KOPT-K1 (cell line): ENCODE measurements around the gene PRAMEF8.
"Not testable (repeated sequence)": the region's sequence is repeated elsewhere in the genome, so short reads cannot be mapped to it uniquely, and the experiment has no call there.

Experiments
- H3K27ac ChIP-seq: fragments of 200-600 bp; sonication (generic); 2 replicates; pipeline ENCODE4 v1.5.1; 2016; ENCODE audit warnings: antibody characterized with exemption, mild to moderate bottlenecking, low read depth, low read length; ENCODE audit not compliant: poor library complexity, severe bottlenecking
- H3K36me3 ChIP-seq: fragments of 200-600 bp; sonication (generic); 2 replicates; pipeline ENCODE4 v1.5.1; 2017; ENCODE audit warnings: antibody characterized with exemption, mild to moderate bottlenecking, low read length, moderate library complexity; ENCODE audit not compliant: insufficient read depth
- H3K9me3 ChIP-seq: fragments of 200-600 bp; sonication (generic); 2 replicates; pipeline ENCODE4 v1.5.1; 2017; ENCODE audit warnings: antibody characterized with exemption, low read length, mild to moderate bottlenecking; ENCODE audit not compliant: insufficient read depth, poor library complexity, severe bottlenecking

Gene PRAMEF8

DNA sequence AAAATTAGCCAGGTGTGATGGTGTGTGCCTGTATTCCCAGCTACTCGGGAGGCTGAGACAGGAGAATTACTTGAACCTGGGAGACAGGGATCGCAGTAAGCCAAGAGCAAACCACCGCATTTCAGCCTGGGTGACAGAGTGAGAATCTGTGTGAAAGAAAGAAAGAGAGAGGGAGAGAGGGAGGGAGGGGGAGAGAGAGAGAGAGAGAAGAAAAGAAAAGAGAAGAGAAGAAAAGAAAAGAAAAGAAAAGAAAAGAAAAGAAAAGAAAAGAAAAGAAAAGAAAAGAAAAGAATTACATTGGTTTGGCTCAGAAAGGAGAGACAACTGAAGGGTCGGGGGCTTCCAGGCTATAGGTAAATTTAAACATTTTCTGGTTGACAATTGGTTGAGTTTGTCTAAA is 45.3 kb downstream of the PRAMEF8 start:
- H3K9me3 ChIP-seq: not testable (repeated sequence)

GRCh38 chr1:13237572-13237971 is 47.4 kb downstream of the PRAMEF8 start:
- not testable (repeated sequence) for H3K36me3 ChIP-seq, H3K27ac ChIP-seq, H3K9me3 ChIP-seq

More for the DNA sequence above, 45.3 kb downstream of the PRAMEF8 start:
- not testable (repeated sequence) for H3K36me3 ChIP-seq, H3K27ac ChIP-seq

DNA sequence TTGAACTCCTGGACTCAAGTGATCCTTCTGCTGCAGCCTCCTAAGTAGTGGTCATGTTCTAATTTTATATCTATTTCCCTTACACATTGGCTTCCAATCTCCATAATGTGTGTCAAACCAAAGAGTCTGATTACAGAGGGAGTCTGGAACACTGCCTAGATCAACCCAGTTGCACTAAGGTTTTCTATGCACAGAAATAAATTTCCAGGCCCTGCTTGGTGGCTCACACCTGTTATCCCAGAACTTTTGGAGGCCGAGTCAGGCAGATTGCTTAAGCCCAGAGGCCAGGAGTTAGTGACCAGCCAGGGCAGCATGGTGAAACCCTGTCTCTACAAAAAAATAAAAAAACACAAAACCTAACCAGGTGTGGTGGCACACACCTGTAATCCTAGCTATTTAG is 50.9 kb downstream of the PRAMEF8 start:
- not testable (repeated sequence) for H3K9me3 ChIP-seq, H3K27ac ChIP-seq, H3K36me3 ChIP-seq

DNA sequence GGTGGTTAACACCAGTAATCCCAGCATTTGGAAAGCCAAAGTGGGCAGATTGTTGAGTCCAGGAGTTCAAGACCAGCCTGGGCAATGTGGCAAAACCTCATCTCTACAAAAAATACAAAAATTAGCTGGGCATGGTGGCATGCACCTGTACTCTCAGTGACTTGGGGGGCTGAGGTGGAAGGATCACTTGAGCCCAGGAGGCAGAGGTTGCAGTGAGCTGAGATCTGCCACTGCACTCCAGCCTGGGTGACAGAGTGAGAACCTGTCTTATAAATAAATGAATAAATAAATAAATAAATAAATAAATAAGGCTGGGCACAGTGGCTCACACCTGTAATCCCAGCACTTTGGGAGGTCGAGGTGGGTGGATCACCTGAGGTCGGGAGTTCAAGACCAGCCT is 52.9 kb downstream of the PRAMEF8 start:
- H3K9me3 ChIP-seq, H3K27ac ChIP-seq, H3K36me3 ChIP-seq: not testable (repeated sequence)
